Measurements from ENCODE around the gene MUTYH. TPM values are rescaled to one million over a fixed set of nuclear protein-coding genes. Genes with fewer than 3 reads are reported as not detected.

The MUTYH gene
- total RNA-seq, 2 donors from 2014 or later, result 17.0 to 65.0 TPM

DNA sequence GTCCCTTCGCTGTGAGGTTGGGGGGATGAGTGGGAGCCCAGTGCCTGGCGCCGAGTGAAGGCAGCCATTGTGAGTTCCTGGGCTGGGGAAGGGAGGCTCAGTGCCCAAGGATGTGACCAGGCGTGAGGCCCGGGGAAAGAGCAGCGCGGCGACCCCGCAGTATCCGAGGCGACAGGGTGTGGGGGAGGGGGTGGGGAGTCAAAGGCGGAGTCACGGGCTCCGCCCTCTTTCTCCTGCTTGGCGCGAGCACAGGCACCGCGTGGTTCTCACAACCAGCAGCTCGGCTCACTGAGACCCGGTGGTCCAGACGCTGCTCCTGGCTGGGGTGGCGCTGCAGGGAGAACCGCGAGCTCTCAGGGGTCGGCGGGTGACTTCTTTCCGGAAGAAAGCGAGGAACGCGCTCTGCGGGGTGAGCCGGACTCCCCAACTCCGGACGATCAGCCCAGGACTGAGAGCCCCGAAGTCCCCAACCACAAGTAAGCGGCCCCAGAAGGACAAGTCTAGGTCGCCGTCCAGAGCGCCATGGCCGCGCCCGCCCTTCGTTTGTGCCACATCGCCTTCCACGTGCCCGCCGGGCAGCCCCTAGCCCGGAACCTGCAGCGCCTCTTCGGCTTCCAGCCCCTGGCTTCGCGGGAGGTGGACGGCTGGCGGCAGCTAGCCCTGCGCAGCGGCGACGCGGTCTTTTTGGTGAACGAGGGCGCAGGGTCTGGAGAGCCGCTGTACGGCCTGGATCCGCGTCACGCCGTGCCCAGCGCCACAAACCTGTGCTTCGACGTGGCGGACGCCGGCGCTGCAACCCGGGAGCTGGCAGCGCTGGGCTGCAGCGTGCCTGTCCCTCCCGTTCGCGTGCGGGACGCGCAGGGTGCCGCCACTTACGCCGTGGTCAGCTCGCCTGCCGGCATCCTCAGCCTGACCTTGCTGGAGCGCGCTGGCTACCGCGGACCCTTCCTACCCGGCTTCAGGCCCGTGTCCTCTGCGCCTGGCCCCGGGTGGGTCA lies 13.3 kb downstream of the MUTYH start, which contains the start of gene HPDL:
HPDL (plus strand) TSS at position 269 of the 997 bp plus-strand sequence; CDS start at position 523, 254 bp downstream.
- Histone ChIP-seq H3K27ac (no peak within 1 kb of the TSS), H3K9ac (ENCODE audit: low read depth in 2 of 2, low read length in 2 of 2) (peak within 1 kb of the TSS; percentile 77 to 79), H3K4me1 (peaks cover 13% of the 10 kb centered on the region), H3K4me3 (peak within 1 kb of the TSS; percentile 66), H3K27me3 (no peaks in the 10 kb centered on the region), H3K9me3 (no peaks in the 10 kb centered on the region), H3K36me3 (no peaks in the 10 kb centered on the region)
- peak; percentile 84 for DNase-seq
- intact Hi-C loops (cut with DNase I), result no loop called here
- TF ChIP-seq, protein P1, sequence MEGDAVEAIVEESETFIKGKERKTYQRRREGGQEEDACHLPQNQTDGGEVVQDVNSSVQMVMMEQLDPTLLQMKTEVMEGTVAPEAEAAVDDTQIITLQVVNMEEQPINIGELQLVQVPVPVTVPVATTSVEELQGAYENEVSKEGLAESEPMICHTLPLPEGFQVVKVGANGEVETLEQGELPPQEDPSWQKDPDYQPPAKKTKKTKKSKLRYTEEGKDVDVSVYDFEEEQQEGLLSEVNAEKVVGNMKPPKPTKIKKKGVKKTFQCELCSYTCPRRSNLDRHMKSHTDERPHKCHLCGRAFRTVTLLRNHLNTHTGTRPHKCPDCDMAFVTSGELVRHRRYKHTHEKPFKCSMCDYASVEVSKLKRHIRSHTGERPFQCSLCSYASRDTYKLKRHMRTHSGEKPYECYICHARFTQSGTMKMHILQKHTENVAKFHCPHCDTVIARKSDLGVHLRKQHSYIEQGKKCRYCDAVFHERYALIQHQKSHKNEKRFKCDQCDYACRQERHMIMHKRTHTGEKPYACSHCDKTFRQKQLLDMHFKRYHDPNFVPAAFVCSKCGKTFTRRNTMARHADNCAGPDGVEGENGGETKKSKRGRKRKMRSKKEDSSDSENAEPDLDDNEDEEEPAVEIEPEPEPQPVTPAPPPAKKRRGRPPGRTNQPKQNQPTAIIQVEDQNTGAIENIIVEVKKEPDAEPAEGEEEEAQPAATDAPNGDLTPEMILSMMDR (IDR thresholded peaks at IDR 0.05), result no peak

DNA sequence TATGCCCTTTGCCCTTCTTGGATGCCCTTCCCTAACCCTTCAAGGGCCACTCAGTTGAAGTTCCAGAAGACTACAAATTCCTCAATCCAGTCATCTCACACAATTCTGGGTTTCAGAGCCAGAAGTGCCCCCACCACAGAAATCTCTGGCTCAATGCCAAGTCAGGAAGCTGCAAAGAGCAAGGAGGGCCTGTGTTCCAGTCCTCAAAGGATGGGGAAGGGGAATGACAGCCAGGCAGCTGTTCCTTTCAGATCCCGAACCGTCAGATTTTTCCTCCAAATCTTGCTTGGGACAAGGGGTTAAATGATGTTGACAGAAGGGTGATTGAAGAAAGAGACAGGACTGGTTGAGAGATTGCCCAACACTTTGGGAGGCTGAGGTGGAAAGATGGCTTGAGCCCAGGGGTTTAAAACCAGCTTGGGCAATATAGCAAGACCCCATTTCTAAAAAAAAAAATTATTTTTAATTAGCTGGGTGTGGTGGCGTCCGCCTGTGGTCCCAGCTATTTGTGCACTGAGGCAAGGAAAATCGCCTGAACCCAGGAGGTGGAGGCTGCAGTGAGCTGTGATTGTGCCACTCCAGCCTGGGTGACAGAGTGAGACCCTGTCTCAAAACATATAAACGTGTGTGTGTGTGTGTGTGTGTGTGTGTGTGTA lies 14.3 kb downstream of the MUTYH start:
- H3K27me3 ChIP-seq, result no peaks in the 10 kb centered on the region
- peaks cover 13% of the 10 kb centered on the region for H3K4me1 ChIP-seq
- peak overlapping the region; percentile 66 for H3K4me3 ChIP-seq
- H3K9me3 ChIP-seq, result no peaks in the 10 kb centered on the region
- intact Hi-C loops (cut with DNase I), result no loop called here
- H3K27ac ChIP-seq, result no peak overlapping the region
- TF ChIP-seq, protein P1 (IDR thresholded peaks at IDR 0.05), result no peak
- DNase-seq, result no peak
- H3K36me3 ChIP-seq, result no peaks in the 10 kb centered on the region
- H3K9ac ChIP-seq (ENCODE audit: low read depth in 2 of 2, low read length in 2 of 2), result peak overlapping the region in 1 of 2 donors; percentile 77

DNA sequence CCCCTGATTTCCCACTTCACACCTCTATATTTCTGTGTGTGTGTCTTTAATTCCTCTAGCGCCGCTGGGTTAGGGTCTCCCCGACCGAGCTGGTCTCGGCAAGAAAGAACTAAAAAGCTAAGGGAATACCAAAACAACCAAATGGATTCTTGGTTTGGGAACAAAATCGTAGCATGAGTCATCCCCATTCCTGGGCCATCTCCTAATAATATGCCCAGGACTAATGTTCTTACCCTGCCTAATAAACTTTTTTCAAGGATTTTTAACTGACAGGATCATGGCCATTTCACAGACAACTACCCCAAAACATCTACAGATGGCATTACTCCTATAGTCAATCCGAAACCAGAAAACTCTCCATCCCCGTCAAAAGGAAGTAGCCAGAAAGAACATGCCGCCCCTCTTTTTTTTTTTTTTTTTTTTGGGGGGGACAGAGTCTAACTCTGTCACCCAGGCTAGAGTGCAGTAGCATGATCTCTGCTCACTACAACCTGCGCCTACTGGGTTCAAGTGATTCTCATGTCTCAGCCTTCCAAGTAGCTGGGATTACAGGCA lies 17.7 kb downstream of the MUTYH start:
- intact Hi-C loops (cut with DNase I), result no loop called here
- no peak for DNase-seq

GRCh38 chr1:45321444-45321843 lies 18.8 kb downstream of the MUTYH start:
- intact Hi-C loops (cut with DNase I), result no loop called here
- Histone ChIP-seq H3K27ac (no peak overlapping the region), H3K27me3 (no peaks in the 10 kb centered on the region), H3K4me1 (no peaks in the 10 kb centered on the region), H3K9me3 (no peaks in the 10 kb centered on the region), H3K4me3 (no peak overlapping the region), H3K36me3 (no peaks in the 10 kb centered on the region), H3K9ac (ENCODE audit: low read depth in 2 of 2, low read length in 2 of 2) (no peak overlapping the region)
- TF ChIP-seq, protein P1 (IDR thresholded peaks at IDR 0.05), result no peak
- DNase-seq, result no peak

More for the DNA sequence above, 17.7 kb downstream of the MUTYH start:
- no peaks in the 10 kb centered on the region for H3K36me3 ChIP-seq
- no peak overlapping the region for H3K4me3 ChIP-seq
- TF ChIP-seq, protein P1 (IDR thresholded peaks at IDR 0.05), result no peak
- no peaks in the 10 kb centered on the region for H3K9me3 ChIP-seq
- no peak overlapping the region for H3K9ac ChIP-seq (ENCODE audit: low read depth in 2 of 2, low read length in 2 of 2)
- peaks cover 7% of the 10 kb centered on the region for H3K4me1 ChIP-seq
- no peak overlapping the region for H3K27ac ChIP-seq
- no peaks in the 10 kb centered on the region for H3K27me3 ChIP-seq

DNA sequence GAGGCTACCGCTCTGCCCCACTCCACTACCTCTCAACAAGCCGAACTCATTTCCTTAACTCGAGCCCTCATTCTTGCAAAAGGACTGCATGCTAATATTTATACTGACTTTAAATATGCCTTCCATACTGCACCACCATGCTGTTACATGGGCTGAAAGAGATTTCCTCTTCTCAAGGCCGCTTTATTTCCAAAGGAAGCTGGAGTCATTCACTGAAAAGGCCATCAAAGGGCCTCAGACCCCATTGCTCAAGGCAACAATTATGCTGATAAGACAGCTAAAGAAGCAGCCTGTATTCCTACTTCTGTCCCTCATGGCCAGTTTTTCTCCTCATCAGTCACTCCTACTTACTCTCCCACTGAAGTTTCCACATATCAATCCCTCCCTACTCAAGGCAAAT lies 20.5 kb downstream of the MUTYH start:
- no peak overlapping the region for H3K27ac ChIP-seq
- H3K27me3 ChIP-seq, result no peaks in the 10 kb centered on the region
- TF ChIP-seq, protein P1 (IDR thresholded peaks at IDR 0.05), result no peak
- H3K4me1 ChIP-seq, result no peaks in the 10 kb centered on the region
- no peaks in the 10 kb centered on the region for H3K36me3 ChIP-seq
- no peak overlapping the region for H3K9ac ChIP-seq (ENCODE audit: low read depth in 2 of 2, low read length in 2 of 2)
- no peaks in the 10 kb centered on the region for H3K9me3 ChIP-seq
- intact Hi-C loops (cut with DNase I), result no loop called here
- no peak for DNase-seq
- H3K4me3 ChIP-seq, result no peak overlapping the region
